Ascending aorta (tissue), 2 donors: ENCODE results near the gene TPRKB. TPM values are rescaled to one million over a fixed set of nuclear protein-coding genes. Genes with fewer than 3 reads are reported as not detected.
"Not testable (repeated sequence)": the region's sequence is repeated elsewhere in the genome, so short reads cannot be mapped to it uniquely, and the experiment has no call there.

ENCODE experiments used
- DNase-seq, 2 donors: peaks; one replicate each; pipeline ENCODE4 v3.0.0-alpha.2; 2019; ENCODE audit warnings: low spot score in 2 of 2
- H3K27ac ChIP-seq, 2 donors: fragments of 200-600 bp; sonication (generic); one replicate each; pipeline ENCODE4 v1.5.1; 2016 to 2017; ENCODE audit warnings: mild to moderate bottlenecking in 1 of 2
- H3K27me3 ChIP-seq: fragments of 200-600 bp; sonication (generic); one replicate; pipeline ENCODE4 v1.5.1; 2017
- H3K36me3 ChIP-seq, 2 donors: fragments of 200-600 bp; sonication (generic); one replicate each; pipeline ENCODE4 v1.5.1; 2016
- H3K4me1 ChIP-seq, 2 donors: fragments of 200-600 bp; sonication (generic); one replicate each; pipeline ENCODE4 v1.5.1; 2016 to 2017; ENCODE audit warnings: mild to moderate bottlenecking in 1 of 2
- H3K4me3 ChIP-seq, 2 donors: fragments of 200-600 bp; sonication (generic); one replicate each; pipeline ENCODE4 v1.5.1; 2016 to 2017; ENCODE audit warnings: mild to moderate bottlenecking in 1 of 2
- H3K9me3 ChIP-seq, 2 donors: fragments of 200-600 bp; sonication (generic); one replicate each; pipeline ENCODE4 v1.5.1; 2016
- intact Hi-C: fragments of 100-400 bp; cut with DNase I; formaldehyde crosslinking; loops from one replicate; pipeline ENCODE4 v1.15.1; 2023
- total RNA-seq: library from RNA; depleted of rRNA; stranded (reverse); fragments of >200 nt; gene quantifications from one replicate; pipeline ENCODE4 v1.1.0, GENCODE V29; 2016
- TF ChIP-seq, protein P1 (sequence below), 3 experiments: fragments of 200-600 bp in 2 of 3; fragments of 450-650 bp in 1 of 3; sonication (generic) in 2 of 3; IDR thresholded peaks; one replicate each; pipeline ENCODE4 v1.5.1; 2016 to 2019; ENCODE audit warnings: antibody characterized with exemption in 3 of 3, mild to moderate bottlenecking in 1 of 3, moderate library complexity in 1 of 3

TPRKB gene
- total RNA-seq, 1 donor from 2014 or later = 11.1 TPM

DNA sequence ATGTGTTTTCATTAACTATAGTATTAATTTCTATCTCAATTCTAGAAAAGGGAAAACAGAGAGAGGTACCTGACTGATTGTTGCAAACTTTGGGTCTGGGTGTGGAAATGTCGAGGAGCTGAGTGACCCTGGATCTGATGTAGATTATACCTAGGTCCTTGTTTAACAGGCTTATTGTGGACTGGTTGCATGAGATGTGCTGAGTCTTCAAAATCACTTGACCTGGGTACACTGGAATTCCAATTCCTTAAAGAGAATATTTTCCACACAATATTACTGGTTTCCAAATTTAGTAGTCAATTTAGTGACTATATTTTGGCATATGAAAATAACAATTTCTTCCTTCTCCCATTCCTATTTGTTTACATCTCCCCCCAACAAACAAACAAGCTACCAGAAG lies 29.2 kb upstream of the TPRKB start:
- Histone ChIP-seq H3K9me3 (no peaks in the 10 kb centered on the region), H3K27me3 (no peaks in the 10 kb centered on the region), H3K4me1 (no peaks in the 10 kb centered on the region), H3K27ac (no peak overlapping the region), H3K4me3 (no peak overlapping the region), H3K36me3 (peaks cover 52 to 86% of the 10 kb centered on the region in 2 donors)
- intact Hi-C loops = no loop called here
- no peak for DNase-seq
- TF ChIP-seq, protein P1, sequence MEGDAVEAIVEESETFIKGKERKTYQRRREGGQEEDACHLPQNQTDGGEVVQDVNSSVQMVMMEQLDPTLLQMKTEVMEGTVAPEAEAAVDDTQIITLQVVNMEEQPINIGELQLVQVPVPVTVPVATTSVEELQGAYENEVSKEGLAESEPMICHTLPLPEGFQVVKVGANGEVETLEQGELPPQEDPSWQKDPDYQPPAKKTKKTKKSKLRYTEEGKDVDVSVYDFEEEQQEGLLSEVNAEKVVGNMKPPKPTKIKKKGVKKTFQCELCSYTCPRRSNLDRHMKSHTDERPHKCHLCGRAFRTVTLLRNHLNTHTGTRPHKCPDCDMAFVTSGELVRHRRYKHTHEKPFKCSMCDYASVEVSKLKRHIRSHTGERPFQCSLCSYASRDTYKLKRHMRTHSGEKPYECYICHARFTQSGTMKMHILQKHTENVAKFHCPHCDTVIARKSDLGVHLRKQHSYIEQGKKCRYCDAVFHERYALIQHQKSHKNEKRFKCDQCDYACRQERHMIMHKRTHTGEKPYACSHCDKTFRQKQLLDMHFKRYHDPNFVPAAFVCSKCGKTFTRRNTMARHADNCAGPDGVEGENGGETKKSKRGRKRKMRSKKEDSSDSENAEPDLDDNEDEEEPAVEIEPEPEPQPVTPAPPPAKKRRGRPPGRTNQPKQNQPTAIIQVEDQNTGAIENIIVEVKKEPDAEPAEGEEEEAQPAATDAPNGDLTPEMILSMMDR (IDR thresholded peaks at IDR 0.05) = no peak

DNA sequence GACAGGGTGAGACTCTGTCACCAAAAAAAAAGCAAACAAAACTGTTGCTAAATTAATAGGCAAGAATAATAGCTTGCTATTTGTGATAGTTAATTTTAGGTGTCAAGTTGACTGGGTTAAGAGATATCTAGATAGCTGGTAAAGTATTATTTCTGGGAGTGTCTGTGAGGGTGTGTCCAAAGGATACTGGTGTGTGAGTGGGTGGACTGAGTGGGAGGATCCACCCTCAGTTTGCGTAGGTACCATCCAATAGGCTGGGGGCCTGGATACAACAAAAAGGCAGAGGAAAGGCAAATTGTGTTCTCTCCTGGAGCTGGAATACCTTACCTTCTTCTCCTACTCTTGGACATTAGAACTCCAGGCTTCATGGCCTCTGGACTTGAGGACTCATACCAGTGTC lies 27.8 kb upstream of the TPRKB start:
- H3K36me3 ChIP-seq = peaks cover 57 to 92% of the 10 kb centered on the region in 2 donors
- TF ChIP-seq, protein P1 (IDR thresholded peaks at IDR 0.05) = no peak

DNA sequence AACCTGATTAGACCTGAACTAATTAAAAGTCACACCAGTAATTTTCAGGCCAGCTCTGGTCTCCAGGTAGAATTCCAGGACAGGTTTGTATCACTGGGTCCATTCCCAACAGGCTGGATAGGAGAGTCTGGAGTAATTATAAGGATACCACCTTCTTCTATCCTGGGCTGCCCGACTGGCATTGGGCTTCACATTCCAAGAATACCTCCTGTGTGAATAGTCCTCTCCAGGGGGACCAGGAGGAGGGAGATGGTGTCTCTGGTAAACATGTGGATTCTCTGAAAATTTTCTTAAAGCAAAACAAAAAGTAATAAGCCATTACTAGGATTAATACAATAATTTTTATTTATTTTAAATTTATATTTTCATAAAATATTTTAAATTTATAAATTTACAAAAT lies 25.4 kb upstream of the TPRKB start:
- Histone ChIP-seq H3K4me1 (peaks cover 0 to 8% of the 10 kb centered on the region in 2 donors), H3K36me3 (peaks cover 43 to 74% of the 10 kb centered on the region in 2 donors), H3K27me3 (no peaks in the 10 kb centered on the region), H3K27ac (no peak overlapping the region), H3K4me3 (no peak overlapping the region), H3K9me3 (no peaks in the 10 kb centered on the region)
- TF ChIP-seq, protein P1 (IDR thresholded peaks at IDR 0.05) = no peak
- DNase-seq = no peak
- intact Hi-C loops = no loop called here

More for the DNA sequence above, 27.8 kb upstream of the TPRKB start:
- Histone ChIP-seq H3K4me1 (no peaks in the 10 kb centered on the region), H3K4me3 (no peak overlapping the region), H3K9me3 (no peaks in the 10 kb centered on the region), H3K27ac (no peak overlapping the region), H3K27me3 (no peaks in the 10 kb centered on the region)
- no peak for DNase-seq
- intact Hi-C loops = no loop called here

DNA sequence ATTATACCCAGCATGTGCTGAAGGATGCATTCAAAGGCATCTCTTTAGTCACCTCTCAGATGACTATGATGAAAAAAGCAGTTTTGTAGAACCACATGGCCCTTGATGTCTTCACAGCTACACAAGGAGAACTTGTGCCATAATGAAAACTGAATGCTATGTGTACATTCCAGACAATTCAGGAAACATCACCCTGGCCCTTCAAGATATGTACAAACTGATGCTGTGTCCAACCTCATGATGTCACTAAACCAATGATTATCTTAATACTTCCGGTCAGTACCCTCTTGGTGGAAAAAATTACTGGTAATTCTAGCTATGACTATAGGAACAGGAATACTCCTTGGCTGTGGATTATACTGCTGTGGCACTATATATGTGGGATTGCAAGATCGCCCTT lies 22.8 kb upstream of the TPRKB start:
- TF ChIP-seq, protein P1 (IDR thresholded peaks at IDR 0.05) = no peak
- Histone ChIP-seq H3K4me1 (peaks cover 0 to 8% of the 10 kb centered on the region in 2 donors), H3K27me3 (no peaks in the 10 kb centered on the region), H3K9me3 (no peaks in the 10 kb centered on the region), H3K27ac (no peak overlapping the region), H3K4me3 (no peak overlapping the region), H3K36me3 (peaks cover 37 to 73% of the 10 kb centered on the region in 2 donors)
- no peak for DNase-seq
- intact Hi-C loops = no loop called here

DNA sequence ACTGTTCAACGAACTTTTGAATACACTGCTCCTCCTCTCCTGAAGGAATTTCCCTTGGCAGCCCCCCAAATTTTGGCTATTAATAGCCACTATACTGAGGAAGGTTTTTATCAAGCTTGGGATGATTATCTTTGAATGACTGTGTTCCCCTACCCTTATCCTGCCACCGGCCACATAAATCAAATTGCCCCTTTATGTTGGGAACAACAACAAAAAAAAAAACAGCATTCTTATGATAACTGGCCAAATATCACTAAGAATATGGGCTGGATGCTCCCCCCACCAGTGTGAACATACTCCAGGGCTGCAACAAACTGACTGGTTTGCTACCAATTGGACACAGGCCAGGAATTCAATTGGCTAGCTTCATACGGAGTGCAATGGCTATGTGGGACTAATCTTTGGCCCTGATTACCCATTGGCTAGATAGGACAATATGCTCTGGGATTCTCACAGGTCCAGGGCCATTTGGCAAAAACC lies 22.2 kb upstream of the TPRKB start:
- Histone ChIP-seq H3K4me1 (peaks cover 0 to 8% of the 10 kb centered on the region in 2 donors), H3K36me3 (peaks cover 31 to 73% of the 10 kb centered on the region in 2 donors), H3K27ac (peak overlapping the region in 1 of 2 donors; percentile 2), H3K9me3 (no peaks in the 10 kb centered on the region), H3K27me3 (no peaks in the 10 kb centered on the region), H3K4me3 (no peak overlapping the region)
- no peak for DNase-seq
- TF ChIP-seq, protein P1 (IDR thresholded peaks at IDR 0.05) = no peak
- intact Hi-C loops = no loop called here

DNA sequence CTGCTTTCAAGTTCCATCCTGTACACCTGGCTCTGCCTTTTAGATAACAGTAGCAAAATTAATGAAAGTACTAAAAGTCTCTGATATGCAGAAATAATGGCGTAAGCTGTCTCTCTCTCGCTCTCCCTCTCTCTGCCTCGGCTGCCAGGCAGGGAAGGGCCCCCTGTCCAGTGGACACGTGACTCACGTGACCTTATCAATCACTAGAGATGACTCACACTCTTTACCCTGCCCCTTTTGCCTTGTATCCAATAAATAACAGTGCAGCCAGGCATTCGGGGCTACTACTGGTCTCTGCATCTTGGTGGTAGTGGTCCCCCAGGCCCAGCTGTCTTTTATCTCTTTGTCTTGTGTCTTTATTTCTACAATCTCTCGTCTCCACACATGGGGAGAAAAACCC lies 17.2 kb upstream of the TPRKB start:
- H3K27me3 ChIP-seq, H3K4me3 ChIP-seq, DNase-seq, intact Hi-C loops, H3K9me3 ChIP-seq, H3K4me1 ChIP-seq, H3K27ac ChIP-seq: not testable (repeated sequence)
- H3K36me3 ChIP-seq = peaks cover 18 to 73% of the 10 kb centered on the region in 2 donors
